PFSK-1 (cell line): Measurements from ENCODE around the gene SKA3.

ENCODE experiments used
- FOXP2 ChIP-seq: optimal IDR thresholded peaks from 2 replicates; pipeline ENCODE3; 2011; ENCODE audit warnings: borderline replicate concordance, control low read depth, inconsistent platforms; ENCODE audit not compliant: insufficient read depth; ENCODE audit errors: extremely low read length, extremely low read depth
- POLR2AphosphoS5 ChIP-seq: IDR thresholded peaks from 2 replicates; pipeline ENCODE4 v1.6.1; 2012; ENCODE audit warnings: low read depth, mild to moderate bottlenecking, control low read depth, low read length, moderate library complexity
- SIN3A ChIP-seq: IDR thresholded peaks from 2 replicates; pipeline ENCODE4 v1.6.1; 2012; ENCODE audit warnings: mild to moderate bottlenecking, low read length, moderate library complexity, borderline replicate concordance; ENCODE audit not compliant: insufficient read depth
- TAF1 ChIP-seq: IDR thresholded peaks from 2 replicates; pipeline ENCODE4 v1.6.1; 2012; ENCODE audit warnings: low read length, control low read depth, borderline replicate concordance; ENCODE audit not compliant: insufficient read depth
- TF ChIP-seq, protein P1 (sequence below), 2 experiments: IDR thresholded peaks; 2 replicates each; pipeline versions ENCODE4 v1.6.1 to v1.8.0; 2011 to 2012; ENCODE audit warnings: low read depth in 2 of 2, low read length in 2 of 2, control low read depth in 1 of 2, inconsistent platforms in 1 of 2, mild to moderate bottlenecking in 1 of 2, moderate library complexity in 1 of 2; ENCODE audit not compliant: insufficient read depth in 1 of 2

Gene SKA3

GRCh38 chr13:21148557-21149258, 27.6 kb downstream of the SKA3 start:
- TF ChIP-seq SIN3A (no peak), POLR2AphosphoS5 (no peak), FOXP2 (no peak), TAF1 (no peak)
- TF ChIP-seq, protein P1, sequence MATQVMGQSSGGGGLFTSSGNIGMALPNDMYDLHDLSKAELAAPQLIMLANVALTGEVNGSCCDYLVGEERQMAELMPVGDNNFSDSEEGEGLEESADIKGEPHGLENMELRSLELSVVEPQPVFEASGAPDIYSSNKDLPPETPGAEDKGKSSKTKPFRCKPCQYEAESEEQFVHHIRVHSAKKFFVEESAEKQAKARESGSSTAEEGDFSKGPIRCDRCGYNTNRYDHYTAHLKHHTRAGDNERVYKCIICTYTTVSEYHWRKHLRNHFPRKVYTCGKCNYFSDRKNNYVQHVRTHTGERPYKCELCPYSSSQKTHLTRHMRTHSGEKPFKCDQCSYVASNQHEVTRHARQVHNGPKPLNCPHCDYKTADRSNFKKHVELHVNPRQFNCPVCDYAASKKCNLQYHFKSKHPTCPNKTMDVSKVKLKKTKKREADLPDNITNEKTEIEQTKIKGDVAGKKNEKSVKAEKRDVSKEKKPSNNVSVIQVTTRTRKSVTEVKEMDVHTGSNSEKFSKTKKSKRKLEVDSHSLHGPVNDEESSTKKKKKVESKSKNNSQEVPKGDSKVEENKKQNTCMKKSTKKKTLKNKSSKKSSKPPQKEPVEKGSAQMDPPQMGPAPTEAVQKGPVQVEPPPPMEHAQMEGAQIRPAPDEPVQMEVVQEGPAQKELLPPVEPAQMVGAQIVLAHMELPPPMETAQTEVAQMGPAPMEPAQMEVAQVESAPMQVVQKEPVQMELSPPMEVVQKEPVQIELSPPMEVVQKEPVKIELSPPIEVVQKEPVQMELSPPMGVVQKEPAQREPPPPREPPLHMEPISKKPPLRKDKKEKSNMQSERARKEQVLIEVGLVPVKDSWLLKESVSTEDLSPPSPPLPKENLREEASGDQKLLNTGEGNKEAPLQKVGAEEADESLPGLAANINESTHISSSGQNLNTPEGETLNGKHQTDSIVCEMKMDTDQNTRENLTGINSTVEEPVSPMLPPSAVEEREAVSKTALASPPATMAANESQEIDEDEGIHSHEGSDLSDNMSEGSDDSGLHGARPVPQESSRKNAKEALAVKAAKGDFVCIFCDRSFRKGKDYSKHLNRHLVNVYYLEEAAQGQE (IDR thresholded peaks at IDR 0.05; ENCODE audit: insufficient read depth in 1 of 2, low read depth in 2 of 2, low read length in 2 of 2): no peak

- TF ChIP-seq SIN3A (no peak), FOXP2 (no peak), TAF1 (no peak), POLR2AphosphoS5 (no peak)
- TF ChIP-seq, protein P1 (IDR thresholded peaks at IDR 0.05; ENCODE audit: insufficient read depth in 1 of 2, low read depth in 2 of 2, low read length in 2 of 2): no peak
These were observed 28.5 kb downstream of the SKA3 start for GRCh38 chr13:21147827-21148226.

DNA sequence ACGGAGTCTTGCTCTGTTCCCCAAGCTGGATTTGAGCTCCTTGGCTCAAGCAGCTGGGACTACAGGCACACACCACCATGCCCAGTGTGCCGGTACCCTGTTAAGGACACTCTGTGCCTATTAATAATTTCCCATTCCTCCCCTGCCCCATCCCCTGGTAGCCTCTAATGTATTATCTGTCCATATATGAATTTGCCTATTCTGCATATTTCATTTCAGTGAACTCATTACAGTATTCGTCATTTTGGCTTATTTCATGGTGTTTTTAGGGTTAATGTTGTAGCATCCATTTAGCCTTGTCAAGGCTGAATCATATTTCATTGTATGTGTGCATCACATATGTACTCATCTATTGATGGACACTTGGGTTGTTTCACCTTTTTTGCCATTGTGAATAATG, 33.6 kb downstream of the SKA3 start:
- TF ChIP-seq POLR2AphosphoS5 (no peak), FOXP2 (no peak), SIN3A (no peak), TAF1 (no peak)
- TF ChIP-seq, protein P1 (IDR thresholded peaks at IDR 0.05; ENCODE audit: insufficient read depth in 1 of 2, low read depth in 2 of 2, low read length in 2 of 2): no peak

DNA sequence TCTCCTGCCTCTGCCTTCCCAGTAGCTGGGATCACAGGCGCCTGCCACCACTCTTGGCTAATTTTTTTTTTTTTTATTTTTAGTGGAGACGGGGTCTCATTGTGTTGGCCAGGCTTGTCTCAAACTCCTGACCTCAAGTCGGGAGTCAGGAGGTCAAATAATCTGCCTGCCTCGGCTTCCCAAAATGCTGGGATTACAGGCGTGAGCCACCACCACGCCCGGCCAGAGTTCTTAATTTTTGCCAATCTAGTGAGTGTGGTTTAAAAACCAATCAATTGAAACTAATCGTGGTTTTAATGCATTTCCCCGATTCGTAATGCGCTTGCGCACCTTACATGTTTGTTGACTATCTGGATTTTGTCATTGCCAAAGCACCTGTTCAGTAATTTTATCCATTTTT, 37.0 kb downstream of the SKA3 start:
- TF ChIP-seq TAF1: no peak
- TF ChIP-seq, protein P1 (IDR thresholded peaks at IDR 0.05; ENCODE audit: insufficient read depth in 1 of 2, low read depth in 2 of 2, low read length in 2 of 2): no peak
- no peak for TF ChIP-seq FOXP2
- no peak for TF ChIP-seq POLR2AphosphoS5
- no peak for TF ChIP-seq SIN3A
